HG02678 (cell line): ENCODE measurements around the gene ENOX2.

Source experiments
- ATAC-seq: cut with Tn5 transposase; IDR thresholded peaks from one replicate; pipeline ENCODE4 v1.9.1; 2021; ENCODE audit warnings: mild to moderate bottlenecking, moderate library complexity; ENCODE audit not compliant: unreplicated experiment

ENOX2 gene

GRCh38 chrX:130885996-130886395, 17.0 kb downstream of the ENOX2 start:
- ATAC-seq = no peak

GRCh38 chrX:130885508-130885907, 17.5 kb downstream of the ENOX2 start:
- no peak for ATAC-seq

- ATAC-seq = no peak
Observed at GRCh38 chrX:130884627-130885026, 18.4 kb downstream of the ENOX2 start.

- no peak for ATAC-seq
Observed at GRCh38 chrX:130879869-130880268, 23.1 kb downstream of the ENOX2 start.

GRCh38 chrX:130878350-130879341, 24.4 kb downstream of the ENOX2 start:
- ATAC-seq = no peak

GRCh38 chrX:130877892-130878341, 25.1 kb downstream of the ENOX2 start:
- ATAC-seq = no peak

- ATAC-seq = no peak
Observed at GRCh38 chrX:130876226-130876625, 26.8 kb downstream of the ENOX2 start.

- ATAC-seq = no peak
Observed at GRCh38 chrX:130874751-130875150, 28.3 kb downstream of the ENOX2 start.

- ATAC-seq = no peak
Observed at GRCh38 chrX:130869239-130869638, 33.8 kb downstream of the ENOX2 start.

- no peak for ATAC-seq
Observed at GRCh38 chrX:130861462-130861861, 41.5 kb downstream of the ENOX2 start.

GRCh38 chrX:130857207-130857606, 45.8 kb downstream of the ENOX2 start:
- ATAC-seq = peak; percentile 97

GRCh38 chrX:130851569-130851968, 51.4 kb downstream of the ENOX2 start:
- ATAC-seq = no peak

GRCh38 chrX:130848763-130849162, 54.2 kb downstream of the ENOX2 start:
- peak; percentile 88 for ATAC-seq

GRCh38 chrX:130846746-130847145, 56.3 kb downstream of the ENOX2 start:
- ATAC-seq = no peak

GRCh38 chrX:130841776-130842175, 61.2 kb downstream of the ENOX2 start:
- no peak for ATAC-seq

GRCh38 chrX:130840345-130840744, 62.7 kb downstream of the ENOX2 start:
- ATAC-seq = no peak

GRCh38 chrX:130836447-130836846, 66.6 kb downstream of the ENOX2 start:
- peak; percentile 56 for ATAC-seq

GRCh38 chrX:130834830-130835229, 68.2 kb downstream of the ENOX2 start:
- no peak for ATAC-seq

GRCh38 chrX:130834149-130834548, 68.9 kb downstream of the ENOX2 start:
- no peak for ATAC-seq

GRCh38 chrX:130831347-130831722, 71.7 kb downstream of the ENOX2 start:
- no peak for ATAC-seq

GRCh38 chrX:130830599-130831346, 72.2 kb downstream of the ENOX2 start:
- ATAC-seq = no peak
